NB4 (cell line): ENCODE results near the gene DSCAML1.
"Not testable (repeated sequence)": the region's sequence is repeated elsewhere in the genome, so short reads cannot be mapped to it uniquely, and the experiment has no call there.

Experiments used
- DNase-seq: peaks from one replicate; pipeline ENCODE4 v3.0.0; 2010; ENCODE audit warnings: low read depth
- H3K4me3 ChIP-seq: one replicate; pipeline ENCODE4 v1.5.1; 2011; ENCODE audit warnings: mild to moderate bottlenecking, low read depth, low read length, moderate library complexity
- CTCF ChIP-seq: IDR thresholded peaks from one replicate; pipeline ENCODE4 v1.5.1; 2012; ENCODE audit warnings: low read depth, low read length
- MAX ChIP-seq: IDR thresholded peaks from 2 replicates; pipeline ENCODE4 v1.6.1; 2011; ENCODE audit warnings: low read depth, low read length
- MYC ChIP-seq: IDR thresholded peaks from 2 replicates; pipeline ENCODE4 v1.6.1; 2011; ENCODE audit warnings: low read depth, low read length
- POLR2A ChIP-seq: IDR thresholded peaks from 2 replicates; pipeline ENCODE4 v1.6.1; 2011; ENCODE audit warnings: mild to moderate bottlenecking; ENCODE audit not compliant: insufficient read length; ENCODE audit errors: extremely low read depth

The DSCAML1 gene

DNA sequence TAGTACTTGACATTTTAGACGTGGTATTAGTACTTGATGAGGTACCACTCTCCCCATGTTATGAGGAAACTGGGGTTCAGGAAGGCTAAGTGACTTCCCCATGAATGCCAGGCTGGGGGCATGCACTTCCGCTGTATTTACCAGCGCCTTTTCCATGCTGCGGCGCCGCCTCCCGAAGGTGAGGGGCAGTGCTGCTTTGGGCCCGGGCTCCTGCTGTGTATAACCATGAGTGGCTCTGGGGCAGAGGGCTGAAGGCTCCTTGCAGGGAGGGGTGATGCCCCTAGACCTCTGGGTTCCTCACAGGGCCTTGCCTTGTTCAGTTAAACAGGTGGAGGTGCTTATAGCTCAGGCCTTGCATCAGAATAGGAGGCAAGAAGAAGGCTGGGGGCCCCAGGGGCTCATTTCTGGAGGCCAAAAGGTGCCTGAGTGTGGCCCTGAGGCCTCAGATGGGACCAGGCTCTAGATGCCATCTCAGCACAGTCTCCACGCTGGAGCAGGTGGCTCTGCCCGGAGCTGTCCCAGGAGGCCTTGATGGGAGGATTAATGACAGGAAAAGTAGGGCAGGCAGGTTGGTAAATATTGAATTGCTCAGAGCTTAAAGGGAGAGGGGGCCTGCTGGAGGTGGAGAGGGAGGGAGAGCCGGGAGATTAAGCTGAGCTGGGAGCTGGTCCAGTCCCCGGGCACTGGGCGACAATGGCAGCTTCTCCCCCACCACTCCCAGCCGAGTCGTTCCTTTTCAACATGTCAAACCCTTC, 339.8 kb downstream of the DSCAML1 start:
- no peak for TF ChIP-seq CTCF
- no peak for TF ChIP-seq MAX
- no peak for TF ChIP-seq MYC
- TF ChIP-seq POLR2A: no peak
- no peak for DNase-seq
- no peak overlapping the region for H3K4me3 ChIP-seq

GRCh38 chr11:117456721-117457029, 340.3 kb downstream of the DSCAML1 start:
- not testable (repeated sequence) for H3K4me3 ChIP-seq, DNase-seq

DNA sequence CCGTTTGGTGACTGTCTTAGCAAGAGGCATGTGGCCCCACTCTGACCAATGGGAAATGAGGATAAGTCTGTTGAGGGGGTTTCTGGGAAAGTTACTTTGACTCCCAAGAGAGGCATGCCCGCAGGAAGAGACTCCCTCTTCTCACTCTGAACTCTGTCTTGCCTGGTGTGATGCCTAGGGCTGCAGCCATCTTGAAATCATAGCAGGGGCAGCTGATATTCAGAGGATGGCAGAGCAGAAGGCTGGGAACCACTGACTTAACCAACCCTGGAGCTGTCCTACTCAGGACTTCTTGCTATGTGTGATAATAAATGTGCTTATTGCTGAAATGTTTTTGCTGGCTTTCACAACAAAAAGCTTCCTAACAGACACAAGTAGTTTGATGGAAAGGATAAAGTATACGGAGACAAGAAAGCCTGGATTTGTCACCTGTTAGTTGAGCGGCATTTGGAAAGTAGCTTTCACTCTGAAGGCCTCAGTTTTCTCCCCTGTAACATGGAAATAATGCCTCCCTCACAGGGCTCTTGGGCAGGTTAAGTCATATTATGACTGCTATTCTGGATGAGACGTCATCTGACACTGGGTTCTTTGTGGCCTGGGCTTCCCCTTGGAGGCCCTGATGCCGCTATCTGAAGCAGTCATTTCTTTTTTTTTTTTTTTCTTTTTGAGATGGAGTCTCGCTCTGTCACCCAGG, 340.8 kb downstream of the DSCAML1 start:
- no peak for DNase-seq
- TF ChIP-seq CTCF (no peak), POLR2A (no peak), MAX (no peak), MYC (no peak)
- H3K4me3 ChIP-seq: no peak overlapping the region

DNA sequence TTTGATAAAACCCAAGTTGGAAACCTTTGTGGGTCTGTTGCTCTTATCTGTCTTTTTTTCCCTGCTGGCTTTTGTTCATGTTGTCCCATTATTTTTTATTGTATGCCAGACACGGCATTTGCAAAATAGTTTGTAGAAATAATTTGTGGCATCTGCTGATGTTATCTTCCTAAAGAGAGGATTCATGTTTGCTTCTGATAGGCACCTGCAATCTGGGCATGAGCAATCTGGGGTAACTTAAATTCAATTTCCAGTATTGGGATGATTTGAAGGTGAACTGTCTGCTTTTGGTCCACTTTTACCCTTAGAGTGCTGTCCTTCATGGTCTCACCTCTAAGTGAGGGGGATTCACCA, 342.5 kb downstream of the DSCAML1 start:
- no peak overlapping the region for H3K4me3 ChIP-seq
- TF ChIP-seq CTCF (no peak), POLR2A (no peak)
- no peak for DNase-seq

DNA sequence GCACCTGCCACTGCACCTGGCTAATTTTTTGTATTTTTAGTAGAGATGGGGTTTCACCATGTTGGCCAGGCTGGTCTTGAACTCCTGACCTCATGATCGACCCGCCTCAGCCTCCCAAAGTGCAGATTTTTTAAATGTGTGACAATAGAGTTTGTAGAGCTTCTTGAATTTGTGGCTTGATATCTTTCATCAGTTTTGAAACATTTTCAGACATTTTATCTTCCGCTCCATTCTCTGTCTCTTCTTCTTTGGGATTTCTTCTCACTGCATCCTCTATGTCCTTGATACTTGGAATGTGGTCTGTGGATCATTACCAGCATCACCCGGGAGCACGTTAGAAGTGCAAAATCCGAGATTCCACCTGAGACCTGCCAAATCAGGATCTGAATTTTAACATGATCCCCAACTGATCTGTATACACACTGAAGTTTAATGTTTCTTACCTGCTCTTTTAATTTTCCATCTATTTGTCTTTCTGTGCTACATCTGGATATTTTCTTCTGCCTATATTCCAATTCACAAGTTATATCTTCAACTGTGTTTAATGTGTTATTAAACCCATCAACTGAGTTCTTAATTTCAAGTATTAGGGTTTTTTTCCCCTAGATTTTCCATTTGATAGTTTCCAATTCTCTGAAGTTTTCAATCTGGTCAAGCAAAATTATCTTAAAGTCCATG, 343.0 kb downstream of the DSCAML1 start:
- DNase-seq: no peak
- TF ChIP-seq MAX: no peak
- no peak for TF ChIP-seq MYC
- TF ChIP-seq CTCF: no peak
- TF ChIP-seq POLR2A: no peak
- no peak overlapping the region for H3K4me3 ChIP-seq

- TF ChIP-seq MYC (no peak), POLR2A (no peak), MAX (no peak), CTCF (no peak)
- H3K4me3 ChIP-seq: no peak overlapping the region
- no peak for DNase-seq
Measured at GRCh38 chr11:117449111-117449693, 347.8 kb downstream of the DSCAML1 start.
